ENCODE results near the gene BNIP1. TPM values are rescaled to one million over a fixed set of nuclear protein-coding genes. Genes with fewer than 3 reads are reported as not detected.
A peak's percentile ranks its signal among the peaks of the same experiment; 100 is the strongest.

Gene BNIP1
- total and polyA plus RNA-seq, 2 of the 4 experiments (the other 2 are of a cell fraction) = 24.3 to 35.3 TPM

DNA sequence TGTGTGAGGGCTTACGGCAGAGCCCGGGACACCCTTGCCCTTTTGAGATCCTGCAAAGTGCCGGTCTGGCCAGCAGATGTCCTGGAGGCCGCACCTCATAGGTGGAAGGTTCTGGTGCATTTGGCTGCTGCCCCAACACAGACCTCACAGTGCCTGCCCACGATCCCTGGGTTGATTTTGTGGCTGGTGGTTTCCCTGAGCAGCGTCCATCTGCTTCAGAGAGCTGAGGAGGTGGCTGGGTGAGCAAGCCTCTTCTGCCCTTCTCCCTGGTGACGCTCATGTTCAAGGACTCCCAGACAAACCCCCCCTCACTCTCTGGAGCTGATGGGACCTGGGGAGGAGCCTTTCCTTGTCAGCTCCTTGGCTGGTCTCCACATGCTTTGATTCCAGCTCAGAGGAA is 18.9 kb downstream of the BNIP1 start:
- no peak for ATAC-seq (ENCODE audit: low read depth)
- Histone ChIP-seq H3K4me2 (ENCODE audit: low read depth, low read length) (no peak overlapping the region), H2BK20ac (ENCODE audit: low read depth, low read length) (no peak overlapping the region), H2BK120ac (ENCODE audit: low read depth, low read length) (no peak overlapping the region), H4K5ac (ENCODE audit: low read depth, low read length) (no peak overlapping the region), H3K9me3 (ENCODE audit: control insufficient read depth, insufficient read depth, low read length) (no peaks in the 10 kb centered on the region), H4K91ac (ENCODE audit: insufficient read depth, low read depth, low read length) (no peak overlapping the region), H3K79me1 (ENCODE audit: low read depth in 1 of 2, low read length in 2 of 2) (0 out of 4 replicates have a peak, but pooled peaks cover 0 to 2% of the 10 kb centered on the region in 2 experiments), H3K36me3 (ENCODE audit: control insufficient read depth, insufficient read depth, low read length) (peaks cover 35% of the 10 kb centered on the region), H2AK5ac (ENCODE audit: low read depth, low read length) (no peak overlapping the region), H2AK9ac (replicated peaks; ENCODE audit: low read depth, low read length, poor library complexity) (peak overlapping the region; percentile 57), H3K18ac (ENCODE audit: low read depth, low read length) (no peak overlapping the region), H3K27ac (ENCODE audit: insufficient read depth, low read length) (no peak overlapping the region), H3K9me1 (ENCODE audit: insufficient read depth, low read length) (no peaks in the 10 kb centered on the region), H4K8ac (ENCODE audit: low read depth in 2 of 2, low read length in 2 of 2) (no peak overlapping the region), H4K20me1 (ENCODE audit: insufficient read depth, low read length) (no peaks in the 10 kb centered on the region; the same call in 1 of the 2 replicates), H3K23ac (ENCODE audit: low read depth, low read length) (no peak overlapping the region), H3K27me3 (ENCODE audit: control insufficient read depth, insufficient read depth, low read length) (no peaks in the 10 kb centered on the region), H3K56ac (ENCODE audit: extremely low read depth, insufficient read depth, low read length) (no peak overlapping the region), H2BK5ac (ENCODE audit: low read depth, low read length, poor library complexity, severe bottlenecking) (no peak overlapping the region), H3K4me1 (ENCODE audit: control insufficient read depth, insufficient read depth, low read length) (peaks cover 2% of the 10 kb centered on the region; the same call in 1 of the 2 replicates), H3K4ac (ENCODE audit: low read depth, low read length) (no peak overlapping the region), H3K14ac (replicated peaks; ENCODE audit: low read depth, low read length) (no peak overlapping the region), H2AFZ (replicated peaks; ENCODE audit: low read length, poor library complexity) (no peak overlapping the region), H2BK15ac (ENCODE audit: low read depth, low read length) (no peak overlapping the region), H3K4me3 (ENCODE audit: insufficient read depth, low read depth, low read length) (no peak overlapping the region), H3K9ac (ENCODE audit: low read depth, low read length) (no peak overlapping the region)
- BruUV-seq (replicated peaks) = no TSS peak
- in situ Hi-C loops (cut with MboI; ENCODE audit: low sequenced_read_pairs) = loop anchor here (25.0 kb wide), 2 partner anchors 424 to 1149 kb away; no protein-coding TSS in a partner anchor
- intact Hi-C loops (cut with micrococcal nuclease) = loop anchor here (10.0 kb wide), 1 partner anchor 452 kb away; the partner anchor contains the start of gene BOD1
- dilution Hi-C loops (cut with HindIII; ENCODE audit: low sequenced_read_pairs, unreplicated experiment) = no loop called here
- no CpG with 5 or more reads among the region's 7 CpGs for WGBS, 2 experiments (ENCODE audit: extremely low coverage in 2 of 2, insufficient read length in 1 of 2)
- TF ChIP-seq, protein P1, sequence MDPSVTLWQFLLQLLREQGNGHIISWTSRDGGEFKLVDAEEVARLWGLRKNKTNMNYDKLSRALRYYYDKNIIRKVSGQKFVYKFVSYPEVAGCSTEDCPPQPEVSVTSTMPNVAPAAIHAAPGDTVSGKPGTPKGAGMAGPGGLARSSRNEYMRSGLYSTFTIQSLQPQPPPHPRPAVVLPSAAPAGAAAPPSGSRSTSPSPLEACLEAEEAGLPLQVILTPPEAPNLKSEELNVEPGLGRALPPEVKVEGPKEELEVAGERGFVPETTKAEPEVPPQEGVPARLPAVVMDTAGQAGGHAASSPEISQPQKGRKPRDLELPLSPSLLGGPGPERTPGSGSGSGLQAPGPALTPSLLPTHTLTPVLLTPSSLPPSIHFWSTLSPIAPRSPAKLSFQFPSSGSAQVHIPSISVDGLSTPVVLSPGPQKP (IDR thresholded peaks at IDR 0.05; ENCODE audit: borderline replicate concordance, low read depth, low read length) = no peak
- TF ChIP-seq CEBPB (IDR thresholded peaks at IDR 0.05; ENCODE audit: low read depth, low read length) (no peak), FOS (IDR thresholded peaks at IDR 0.05; ENCODE audit: low read depth, low read length) (no peak), POLR2A (IDR thresholded peaks at IDR 0.05; ENCODE audit: low read depth, low read length) (no peak), RAD21 (IDR thresholded peaks at IDR 0.05; ENCODE audit: low read length) (no peak), CHD1 (IDR thresholded peaks at IDR 0.05; ENCODE audit: low read depth, low read length) (no peak), MAFK (IDR thresholded peaks at IDR 0.05; ENCODE audit: low read depth, low read length) (no peak), NFE2L2 (IDR thresholded peaks at IDR 0.05; ENCODE audit: low read depth, low read length) (no peak), RFX5 (IDR thresholded peaks at IDR 0.05; ENCODE audit: low read depth, low read length) (no peak), MAZ (IDR thresholded peaks at IDR 0.05; ENCODE audit: borderline replicate concordance, low read depth, low read length) (no peak), SMC3 (IDR thresholded peaks at IDR 0.05; ENCODE audit: low read depth, low read length) (no peak)
- TF ChIP-seq, protein P2, sequence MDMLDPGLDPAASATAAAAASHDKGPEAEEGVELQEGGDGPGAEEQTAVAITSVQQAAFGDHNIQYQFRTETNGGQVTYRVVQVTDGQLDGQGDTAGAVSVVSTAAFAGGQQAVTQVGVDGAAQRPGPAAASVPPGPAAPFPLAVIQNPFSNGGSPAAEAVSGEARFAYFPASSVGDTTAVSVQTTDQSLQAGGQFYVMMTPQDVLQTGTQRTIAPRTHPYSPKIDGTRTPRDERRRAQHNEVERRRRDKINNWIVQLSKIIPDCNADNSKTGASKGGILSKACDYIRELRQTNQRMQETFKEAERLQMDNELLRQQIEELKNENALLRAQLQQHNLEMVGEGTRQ (IDR thresholded peaks at IDR 0.05; ENCODE audit: low read depth, low read length) = no peak
- TF ChIP-seq, protein P3, sequence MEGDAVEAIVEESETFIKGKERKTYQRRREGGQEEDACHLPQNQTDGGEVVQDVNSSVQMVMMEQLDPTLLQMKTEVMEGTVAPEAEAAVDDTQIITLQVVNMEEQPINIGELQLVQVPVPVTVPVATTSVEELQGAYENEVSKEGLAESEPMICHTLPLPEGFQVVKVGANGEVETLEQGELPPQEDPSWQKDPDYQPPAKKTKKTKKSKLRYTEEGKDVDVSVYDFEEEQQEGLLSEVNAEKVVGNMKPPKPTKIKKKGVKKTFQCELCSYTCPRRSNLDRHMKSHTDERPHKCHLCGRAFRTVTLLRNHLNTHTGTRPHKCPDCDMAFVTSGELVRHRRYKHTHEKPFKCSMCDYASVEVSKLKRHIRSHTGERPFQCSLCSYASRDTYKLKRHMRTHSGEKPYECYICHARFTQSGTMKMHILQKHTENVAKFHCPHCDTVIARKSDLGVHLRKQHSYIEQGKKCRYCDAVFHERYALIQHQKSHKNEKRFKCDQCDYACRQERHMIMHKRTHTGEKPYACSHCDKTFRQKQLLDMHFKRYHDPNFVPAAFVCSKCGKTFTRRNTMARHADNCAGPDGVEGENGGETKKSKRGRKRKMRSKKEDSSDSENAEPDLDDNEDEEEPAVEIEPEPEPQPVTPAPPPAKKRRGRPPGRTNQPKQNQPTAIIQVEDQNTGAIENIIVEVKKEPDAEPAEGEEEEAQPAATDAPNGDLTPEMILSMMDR (conservative IDR thresholded peaks at IDR 0.05; ENCODE audit: low read depth, low read length) = no peak
- POLR2A ChIA-PET (ENCODE audit: unreplicated experiment) = interaction anchor here (0.6 kb wide), 1 partner anchor 18 kb away, joined by 3 read pairs; no protein-coding TSS in a partner anchor
- CTCF ChIA-PET = no interaction called here
- peak; percentile 55 for DNase-seq
